K562 (cell line): ENCODE measurements around the gene OR2B2. TPM values are rescaled to one million over a fixed set of nuclear protein-coding genes. Genes with fewer than 3 reads are reported as not detected.

ENCODE experiments used
- ARID2 ChIP-seq: fragments of 450-650 bp; IDR thresholded peaks from 2 replicates; pipeline ENCODE4 v1.6.1; 2017; ENCODE audit warnings: antibody characterized with exemption, mild to moderate bottlenecking
- BMI1 ChIP-seq: fragments of 150-350 bp; IDR thresholded peaks from 2 replicates; pipeline ENCODE4 v1.6.1; 2014; ENCODE audit warnings: low read length
- FOXK2 ChIP-seq, 2 experiments: fragments of 450-650 bp; IDR thresholded peaks in 1 of 2; conservative IDR thresholded peaks in 1 of 2; 2 replicates each; pipeline ENCODE4 v1.6.1; 2016; ENCODE audit warnings: low read depth in 2 of 2, mild to moderate bottlenecking in 1 of 2
- MEF2A ChIP-seq: IDR thresholded peaks from 2 replicates; pipeline ENCODE4 v1.6.1; 2011; ENCODE audit warnings: low read depth, mild to moderate bottlenecking, low read length, moderate library complexity; ENCODE audit not compliant: control insufficient read depth
- POLR2G ChIP-seq: fragments of 200-400 bp; formaldehyde crosslinking; IDR thresholded peaks from 2 replicates; pipeline ENCODE4 v1.6.1; 2017; ENCODE audit warnings: low read depth, mild to moderate bottlenecking, antibody characterized with exemption, low read length, moderate library complexity
- PTTG1 ChIP-seq: fragments of 450-650 bp; IDR thresholded peaks from 2 replicates; pipeline ENCODE4 v1.6.1; 2016; ENCODE audit warnings: low read depth, mild to moderate bottlenecking, missing genetic modification characterization, missing compliant biosample characterization
- RBFOX2 ChIP-seq: fragments of 200-400 bp; formaldehyde crosslinking; IDR thresholded peaks from 2 replicates; pipeline ENCODE4 v1.6.1; 2017; ENCODE audit warnings: low read depth, mild to moderate bottlenecking, low read length, moderate library complexity
- RNF2 ChIP-seq: sonication (generic); IDR thresholded peaks from 2 replicates; pipeline ENCODE4 v1.6.1; 2016
- SIRT6 ChIP-seq: IDR thresholded peaks from one replicate; pipeline ENCODE4 v1.6.1; 2012; ENCODE audit warnings: low read depth, mild to moderate bottlenecking, control low read depth, inconsistent platforms, low read length, moderate library complexity
- ZNF239 ChIP-seq: fragments of 250-450 bp; sonication (Bioruptor Pico); IDR thresholded peaks from 2 replicates; pipeline ENCODE4 v1.4.0; 2020; ENCODE audit warnings: mild to moderate bottlenecking
- ZNF253 ChIP-seq: fragments of 250-450 bp; sonication (Bioruptor Pico); conservative IDR thresholded peaks from 2 replicates; pipeline ENCODE4 v1.6.1; 2021; ENCODE audit warnings: mild to moderate bottlenecking
- ZNF668 ChIP-seq: fragments of 250-450 bp; sonication (Bioruptor Pico); IDR thresholded peaks from 2 replicates; pipeline ENCODE4 v1.8.0; 2022; ENCODE audit warnings: mild to moderate bottlenecking, inconsistent platforms
- polyA plus RNA-seq, 8 experiments: library from polyadenylated mRNA; depleted of rRNA in 4 of 8; stranded (reverse) in 5 of 8; unstranded in 3 of 8; fragments of >200 nt; fragmentation: Nextera tagmentation in 2 of 8; fragmentation: Illumina TruSeq in 1 of 8; extraction: Ambion mirVana in 2 of 8; extraction: Trizol in 1 of 8; gene quantifications; 2 replicates each; pipeline versions ENCODE4 v1.2.1 to v1.2.3, GENCODE V29; 2011 to 2014; ENCODE audit warnings: inconsistent platforms in 1 of 8, missing spikeins in 1 of 8
- total RNA-seq, 7 experiments: library from RNA; depleted of rRNA in 6 of 7; stranded (reverse); fragments of >200 nt in 6 of 7; fragmentation: Illumina TruSeq in 2 of 7; extraction: Trizol in 2 of 7; gene quantifications; 2 replicates each; pipeline versions ENCODE4 v1.2.1 to v1.2.3, GENCODE V29; 2011 to 2021; ENCODE audit warnings: low replicate concordance in 1 of 7
- TF ChIP-seq, protein P1 (sequence below): sonication (generic); formaldehyde crosslinking; IDR thresholded peaks from 2 replicates; pipeline ENCODE4 v1.8.0; 2022; ENCODE audit warnings: missing genetic modification reagents, mild to moderate bottlenecking, moderate library complexity, borderline replicate concordance
- TF ChIP-seq, protein P2 (sequence below): sonication (generic); formaldehyde crosslinking; IDR thresholded peaks from 2 replicates; pipeline ENCODE4 v1.8.0; 2022; ENCODE audit warnings: mild to moderate bottlenecking, missing genetic modification reagents
- TF ChIP-seq, protein P3 (sequence below): fragments of 450-650 bp; IDR thresholded peaks from 2 replicates; pipeline ENCODE4 v1.6.1; 2014; ENCODE audit warnings: low read depth, mild to moderate bottlenecking, moderate library complexity, borderline replicate concordance
- TF ChIP-seq, protein P4 (sequence below): sonication (generic); formaldehyde crosslinking; IDR thresholded peaks from 2 replicates; pipeline ENCODE4 v1.8.1; 2023; ENCODE audit warnings: mild to moderate bottlenecking, missing genetic modification reagents, moderate library complexity
- TF ChIP-seq, protein P5 (sequence below), 2 experiments: fragments of 450-650 bp in 1 of 2; sonication (generic) in 1 of 2; formaldehyde crosslinking; conservative IDR thresholded peaks; 2 replicates each; pipeline versions ENCODE4 v1.4.0 to v1.8.1; 2020 to 2022; ENCODE audit warnings: mild to moderate bottlenecking in 1 of 2, missing genetic modification reagents in 1 of 2

Gene OR2B2
- total and polyA plus RNA-seq, 9 of the 15 experiments (the other 6 are each of a cell fraction or from before 2014, with no cell fraction given): 0.24 TPM; not detected in 8

DNA sequence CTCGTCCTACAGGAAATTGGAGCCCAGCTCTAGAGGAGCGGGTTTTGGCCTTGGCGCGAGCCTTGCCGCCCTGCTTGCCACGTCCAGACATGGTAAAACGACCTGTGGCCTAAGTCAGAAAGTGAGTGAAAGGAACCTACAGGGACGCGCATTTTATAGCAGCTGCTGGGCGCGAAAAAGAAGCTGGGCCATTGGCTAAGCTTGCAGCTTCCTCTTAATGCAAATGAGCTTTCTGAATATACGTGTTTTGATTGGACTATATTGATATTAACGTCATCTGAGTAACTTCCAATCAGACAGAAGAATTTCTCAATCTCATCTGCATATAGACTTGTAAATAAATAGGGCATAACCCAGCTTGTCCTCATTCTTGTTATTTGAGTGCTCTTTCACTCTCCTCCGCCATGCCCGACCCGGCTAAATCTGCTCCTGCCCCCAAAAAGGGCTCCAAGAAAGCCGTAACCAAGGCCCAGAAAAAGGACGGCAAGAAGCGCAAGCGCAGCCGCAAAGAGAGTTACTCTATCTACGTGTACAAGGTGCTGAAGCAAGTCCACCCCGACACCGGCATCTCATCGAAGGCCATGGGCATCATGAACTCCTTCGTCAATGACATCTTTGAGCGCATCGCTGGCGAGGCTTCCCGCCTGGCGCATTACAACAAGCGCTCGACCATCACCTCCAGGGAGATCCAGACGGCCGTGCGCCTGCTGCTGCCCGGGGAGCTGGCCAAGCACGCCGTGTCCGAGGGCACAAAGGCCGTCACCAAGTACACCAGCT, 18.9 kb downstream of the OR2B2 start (continued):
- TF ChIP-seq, protein P1, sequence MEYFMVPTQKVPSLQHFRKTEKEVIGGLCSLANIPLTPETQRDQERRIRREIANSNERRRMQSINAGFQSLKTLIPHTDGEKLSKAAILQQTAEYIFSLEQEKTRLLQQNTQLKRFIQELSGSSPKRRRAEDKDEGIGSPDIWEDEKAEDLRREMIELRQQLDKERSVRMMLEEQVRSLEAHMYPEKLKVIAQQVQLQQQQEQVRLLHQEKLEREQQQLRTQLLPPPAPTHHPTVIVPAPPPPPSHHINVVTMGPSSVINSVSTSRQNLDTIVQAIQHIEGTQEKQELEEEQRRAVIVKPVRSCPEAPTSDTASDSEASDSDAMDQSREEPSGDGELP (CRISPR knock-in tag): peak; percentile 7; the same call in 1 of the 2 replicates
- TF ChIP-seq, protein P2, sequence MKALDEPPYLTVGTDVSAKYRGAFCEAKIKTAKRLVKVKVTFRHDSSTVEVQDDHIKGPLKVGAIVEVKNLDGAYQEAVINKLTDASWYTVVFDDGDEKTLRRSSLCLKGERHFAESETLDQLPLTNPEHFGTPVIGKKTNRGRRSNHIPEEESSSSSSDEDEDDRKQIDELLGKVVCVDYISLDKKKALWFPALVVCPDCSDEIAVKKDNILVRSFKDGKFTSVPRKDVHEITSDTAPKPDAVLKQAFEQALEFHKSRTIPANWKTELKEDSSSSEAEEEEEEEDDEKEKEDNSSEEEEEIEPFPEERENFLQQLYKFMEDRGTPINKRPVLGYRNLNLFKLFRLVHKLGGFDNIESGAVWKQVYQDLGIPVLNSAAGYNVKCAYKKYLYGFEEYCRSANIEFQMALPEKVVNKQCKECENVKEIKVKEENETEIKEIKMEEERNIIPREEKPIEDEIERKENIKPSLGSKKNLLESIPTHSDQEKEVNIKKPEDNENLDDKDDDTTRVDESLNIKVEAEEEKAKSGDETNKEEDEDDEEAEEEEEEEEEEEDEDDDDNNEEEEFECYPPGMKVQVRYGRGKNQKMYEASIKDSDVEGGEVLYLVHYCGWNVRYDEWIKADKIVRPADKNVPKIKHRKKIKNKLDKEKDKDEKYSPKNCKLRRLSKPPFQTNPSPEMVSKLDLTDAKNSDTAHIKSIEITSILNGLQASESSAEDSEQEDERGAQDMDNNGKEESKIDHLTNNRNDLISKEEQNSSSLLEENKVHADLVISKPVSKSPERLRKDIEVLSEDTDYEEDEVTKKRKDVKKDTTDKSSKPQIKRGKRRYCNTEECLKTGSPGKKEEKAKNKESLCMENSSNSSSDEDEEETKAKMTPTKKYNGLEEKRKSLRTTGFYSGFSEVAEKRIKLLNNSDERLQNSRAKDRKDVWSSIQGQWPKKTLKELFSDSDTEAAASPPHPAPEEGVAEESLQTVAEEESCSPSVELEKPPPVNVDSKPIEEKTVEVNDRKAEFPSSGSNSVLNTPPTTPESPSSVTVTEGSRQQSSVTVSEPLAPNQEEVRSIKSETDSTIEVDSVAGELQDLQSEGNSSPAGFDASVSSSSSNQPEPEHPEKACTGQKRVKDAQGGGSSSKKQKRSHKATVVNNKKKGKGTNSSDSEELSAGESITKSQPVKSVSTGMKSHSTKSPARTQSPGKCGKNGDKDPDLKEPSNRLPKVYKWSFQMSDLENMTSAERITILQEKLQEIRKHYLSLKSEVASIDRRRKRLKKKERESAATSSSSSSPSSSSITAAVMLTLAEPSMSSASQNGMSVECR (CRISPR knock-in tag): peak; percentile 84
- TF ChIP-seq ARID2 (no peak), PTTG1 (tag) (no peak), BMI1 (peak; percentile 28; the same call in 1 of the 2 replicates), MEF2A (peak; percentile 51), ZNF239 (CRISPR knock-in tag) (peak; percentile 75), SIRT6 (peak; percentile 53), POLR2G (peak; percentile 93), ZNF253 (CRISPR knock-in tag) (0 out of 2 replicates have a peak, but pooled peaks have one; percentile 32), ZNF668 (CRISPR knock-in tag) (no peak; the same call in 1 of the 2 replicates), RBFOX2 (peak; percentile 95), RNF2 (peak; percentile 96), FOXK2 (conservative IDR thresholded peaks at IDR 0.05 in 1 of 2, IDR thresholded peaks at IDR 0.05 in 1 of 2; ENCODE audit: low read depth in 2 of 2) (peak; percentile 60 to 68; a peak in 3 of 4 replicates)
- TF ChIP-seq, protein P3, sequence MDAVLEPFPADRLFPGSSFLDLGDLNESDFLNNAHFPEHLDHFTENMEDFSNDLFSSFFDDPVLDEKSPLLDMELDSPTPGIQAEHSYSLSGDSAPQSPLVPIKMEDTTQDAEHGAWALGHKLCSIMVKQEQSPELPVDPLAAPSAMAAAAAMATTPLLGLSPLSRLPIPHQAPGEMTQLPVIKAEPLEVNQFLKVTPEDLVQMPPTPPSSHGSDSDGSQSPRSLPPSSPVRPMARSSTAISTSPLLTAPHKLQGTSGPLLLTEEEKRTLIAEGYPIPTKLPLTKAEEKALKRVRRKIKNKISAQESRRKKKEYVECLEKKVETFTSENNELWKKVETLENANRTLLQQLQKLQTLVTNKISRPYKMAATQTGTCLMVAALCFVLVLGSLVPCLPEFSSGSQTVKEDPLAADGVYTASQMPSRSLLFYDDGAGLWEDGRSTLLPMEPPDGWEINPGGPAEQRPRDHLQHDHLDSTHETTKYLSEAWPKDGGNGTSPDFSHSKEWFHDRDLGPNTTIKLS: peak; percentile 73; the same call in 1 of the 2 replicates
- TF ChIP-seq, protein P4, sequence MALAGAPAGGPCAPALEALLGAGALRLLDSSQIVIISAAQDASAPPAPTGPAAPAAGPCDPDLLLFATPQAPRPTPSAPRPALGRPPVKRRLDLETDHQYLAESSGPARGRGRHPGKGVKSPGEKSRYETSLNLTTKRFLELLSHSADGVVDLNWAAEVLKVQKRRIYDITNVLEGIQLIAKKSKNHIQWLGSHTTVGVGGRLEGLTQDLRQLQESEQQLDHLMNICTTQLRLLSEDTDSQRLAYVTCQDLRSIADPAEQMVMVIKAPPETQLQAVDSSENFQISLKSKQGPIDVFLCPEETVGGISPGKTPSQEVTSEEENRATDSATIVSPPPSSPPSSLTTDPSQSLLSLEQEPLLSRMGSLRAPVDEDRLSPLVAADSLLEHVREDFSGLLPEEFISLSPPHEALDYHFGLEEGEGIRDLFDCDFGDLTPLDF (CRISPR knock-in tag): peak; percentile 100
- TF ChIP-seq, protein P5, sequence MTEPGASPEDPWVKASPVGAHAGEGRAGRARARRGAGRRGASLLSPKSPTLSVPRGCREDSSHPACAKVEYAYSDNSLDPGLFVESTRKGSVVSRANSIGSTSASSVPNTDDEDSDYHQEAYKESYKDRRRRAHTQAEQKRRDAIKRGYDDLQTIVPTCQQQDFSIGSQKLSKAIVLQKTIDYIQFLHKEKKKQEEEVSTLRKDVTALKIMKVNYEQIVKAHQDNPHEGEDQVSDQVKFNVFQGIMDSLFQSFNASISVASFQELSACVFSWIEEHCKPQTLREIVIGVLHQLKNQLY (CRISPR knock-in tag; conservative IDR thresholded peaks at IDR 0.05): peak in 1 of 2 experiments; percentile 69; a peak in 2 of 4 replicates
